ENCODE measurements around the gene STX17. TPM values are rescaled to one million over a fixed set of nuclear protein-coding genes. Genes with fewer than 3 reads are reported as not detected.

STX17 gene
- total RNA-seq, 1 experiment from 2014 or later, result 11.5 TPM

DNA sequence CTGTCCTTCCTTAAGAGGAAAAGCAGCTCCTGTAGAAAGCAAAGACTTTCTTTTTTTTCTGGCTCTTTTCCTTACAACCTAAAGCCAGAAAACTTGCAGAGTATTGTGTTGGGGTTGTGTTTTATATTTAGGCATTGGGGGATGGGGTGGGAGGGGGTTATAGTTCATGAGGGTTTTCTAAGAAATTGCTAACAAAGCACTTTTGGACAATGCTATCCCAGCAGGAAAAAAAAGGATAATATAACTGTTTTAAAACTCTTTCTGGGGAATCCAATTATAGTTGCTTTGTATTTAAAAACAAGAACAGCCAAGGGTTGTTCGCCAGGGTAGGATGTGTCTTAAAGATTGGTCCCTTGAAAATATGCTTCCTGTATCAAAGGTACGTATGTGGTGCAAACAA, 42.5 kb upstream of the STX17 start:
- TF ChIP-seq, protein P1, sequence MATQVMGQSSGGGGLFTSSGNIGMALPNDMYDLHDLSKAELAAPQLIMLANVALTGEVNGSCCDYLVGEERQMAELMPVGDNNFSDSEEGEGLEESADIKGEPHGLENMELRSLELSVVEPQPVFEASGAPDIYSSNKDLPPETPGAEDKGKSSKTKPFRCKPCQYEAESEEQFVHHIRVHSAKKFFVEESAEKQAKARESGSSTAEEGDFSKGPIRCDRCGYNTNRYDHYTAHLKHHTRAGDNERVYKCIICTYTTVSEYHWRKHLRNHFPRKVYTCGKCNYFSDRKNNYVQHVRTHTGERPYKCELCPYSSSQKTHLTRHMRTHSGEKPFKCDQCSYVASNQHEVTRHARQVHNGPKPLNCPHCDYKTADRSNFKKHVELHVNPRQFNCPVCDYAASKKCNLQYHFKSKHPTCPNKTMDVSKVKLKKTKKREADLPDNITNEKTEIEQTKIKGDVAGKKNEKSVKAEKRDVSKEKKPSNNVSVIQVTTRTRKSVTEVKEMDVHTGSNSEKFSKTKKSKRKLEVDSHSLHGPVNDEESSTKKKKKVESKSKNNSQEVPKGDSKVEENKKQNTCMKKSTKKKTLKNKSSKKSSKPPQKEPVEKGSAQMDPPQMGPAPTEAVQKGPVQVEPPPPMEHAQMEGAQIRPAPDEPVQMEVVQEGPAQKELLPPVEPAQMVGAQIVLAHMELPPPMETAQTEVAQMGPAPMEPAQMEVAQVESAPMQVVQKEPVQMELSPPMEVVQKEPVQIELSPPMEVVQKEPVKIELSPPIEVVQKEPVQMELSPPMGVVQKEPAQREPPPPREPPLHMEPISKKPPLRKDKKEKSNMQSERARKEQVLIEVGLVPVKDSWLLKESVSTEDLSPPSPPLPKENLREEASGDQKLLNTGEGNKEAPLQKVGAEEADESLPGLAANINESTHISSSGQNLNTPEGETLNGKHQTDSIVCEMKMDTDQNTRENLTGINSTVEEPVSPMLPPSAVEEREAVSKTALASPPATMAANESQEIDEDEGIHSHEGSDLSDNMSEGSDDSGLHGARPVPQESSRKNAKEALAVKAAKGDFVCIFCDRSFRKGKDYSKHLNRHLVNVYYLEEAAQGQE (IDR thresholded peaks at IDR 0.05; ENCODE audit: insufficient read depth in 1 of 2, low read depth in 2 of 2, low read length in 1 of 2), result no peak
- TF ChIP-seq POLR2AphosphoS5 (IDR thresholded peaks at IDR 0.05; ENCODE audit: low read depth, low read length) (no peak), SIN3A (IDR thresholded peaks at IDR 0.05; ENCODE audit: borderline replicate concordance, insufficient read depth, low read depth, low read length) (no peak), TCF7L2 (IDR thresholded peaks at IDR 0.05; ENCODE audit: low read depth, low read length) (no peak)
- TF ChIP-seq, protein P2, sequence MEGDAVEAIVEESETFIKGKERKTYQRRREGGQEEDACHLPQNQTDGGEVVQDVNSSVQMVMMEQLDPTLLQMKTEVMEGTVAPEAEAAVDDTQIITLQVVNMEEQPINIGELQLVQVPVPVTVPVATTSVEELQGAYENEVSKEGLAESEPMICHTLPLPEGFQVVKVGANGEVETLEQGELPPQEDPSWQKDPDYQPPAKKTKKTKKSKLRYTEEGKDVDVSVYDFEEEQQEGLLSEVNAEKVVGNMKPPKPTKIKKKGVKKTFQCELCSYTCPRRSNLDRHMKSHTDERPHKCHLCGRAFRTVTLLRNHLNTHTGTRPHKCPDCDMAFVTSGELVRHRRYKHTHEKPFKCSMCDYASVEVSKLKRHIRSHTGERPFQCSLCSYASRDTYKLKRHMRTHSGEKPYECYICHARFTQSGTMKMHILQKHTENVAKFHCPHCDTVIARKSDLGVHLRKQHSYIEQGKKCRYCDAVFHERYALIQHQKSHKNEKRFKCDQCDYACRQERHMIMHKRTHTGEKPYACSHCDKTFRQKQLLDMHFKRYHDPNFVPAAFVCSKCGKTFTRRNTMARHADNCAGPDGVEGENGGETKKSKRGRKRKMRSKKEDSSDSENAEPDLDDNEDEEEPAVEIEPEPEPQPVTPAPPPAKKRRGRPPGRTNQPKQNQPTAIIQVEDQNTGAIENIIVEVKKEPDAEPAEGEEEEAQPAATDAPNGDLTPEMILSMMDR (IDR thresholded peaks at IDR 0.05), result no peak
- no peak overlapping the region for H3K4me3 ChIP-seq (ENCODE audit: low read depth in 2 of 2, low read length in 2 of 2)
- H3K36me3 ChIP-seq (ENCODE audit: control insufficient read depth, insufficient read depth, low read length), result no peaks in the 10 kb centered on the region
- no peaks in the 10 kb centered on the region for H3K27me3 ChIP-seq (ENCODE audit: control insufficient read depth, insufficient read depth, low read length)
- no peaks in the 10 kb centered on the region for H3K9me3 ChIP-seq (ENCODE audit: control insufficient read depth, insufficient read depth, low read depth, low read length)
- no peak overlapping the region for H3K27ac ChIP-seq (ENCODE audit: low read length)
- intact Hi-C loops (cut with micrococcal nuclease; ENCODE audit: unreplicated experiment), result no loop called here
- no peak for ATAC-seq
- in situ Hi-C loops (cut with HindIII; ENCODE audit: low pct_unique_long_range_greater_than_20kb, low sequenced_read_pairs), result no loop called here
- ChIA-PET POLR2A (no interaction called here), CTCF (no interaction called here)
- DNase-seq (ENCODE audit: low read depth, low spot score), result no peak
- H3K4me1 ChIP-seq (ENCODE audit: control insufficient read depth, insufficient read depth, low read length), result no peaks in the 10 kb centered on the region
- no TSS peak for BruUV-seq (replicated peaks)

DNA sequence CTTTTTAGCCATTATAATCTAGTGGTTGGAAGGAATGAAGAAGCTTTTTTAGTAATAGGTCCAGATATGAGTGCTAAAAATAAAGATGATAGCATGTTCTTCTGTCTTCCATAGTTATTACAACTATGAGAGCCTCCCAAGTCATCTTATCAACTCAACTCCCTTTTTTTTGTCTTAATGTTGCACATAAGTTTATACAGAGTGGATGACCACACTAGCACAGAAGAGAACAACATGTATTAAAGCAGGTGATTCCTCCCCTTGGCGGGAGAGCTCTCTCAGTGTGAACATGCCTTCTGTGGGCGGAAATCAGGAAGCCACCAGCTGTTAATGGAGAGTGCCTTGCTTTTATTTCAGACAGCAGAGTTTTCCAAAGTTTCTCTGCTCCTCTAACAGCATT, 40.1 kb upstream of the STX17 start:
- Histone ChIP-seq H3K4me3 (ENCODE audit: low read depth in 2 of 2, low read length in 2 of 2) (no peak overlapping the region), H3K27me3 (ENCODE audit: control insufficient read depth, insufficient read depth, low read length) (no peaks in the 10 kb centered on the region), H3K4me1 (ENCODE audit: control insufficient read depth, insufficient read depth, low read length) (no peaks in the 10 kb centered on the region), H3K27ac (ENCODE audit: low read length) (no peak overlapping the region), H3K9me3 (ENCODE audit: control insufficient read depth, insufficient read depth, low read depth, low read length) (no peaks in the 10 kb centered on the region), H3K36me3 (ENCODE audit: control insufficient read depth, insufficient read depth, low read length) (no peaks in the 10 kb centered on the region)
- POLR2A ChIA-PET, result no interaction called here
- CTCF ChIA-PET, result no interaction called here
- DNase-seq (ENCODE audit: low read depth, low spot score), result no peak
- TF ChIP-seq, protein P2 (IDR thresholded peaks at IDR 0.05), result no peak
- TF ChIP-seq TCF7L2 (IDR thresholded peaks at IDR 0.05; ENCODE audit: low read depth, low read length), result no peak
- no peak for TF ChIP-seq SIN3A (IDR thresholded peaks at IDR 0.05; ENCODE audit: borderline replicate concordance, insufficient read depth, low read depth, low read length)
- TF ChIP-seq POLR2AphosphoS5 (IDR thresholded peaks at IDR 0.05; ENCODE audit: low read depth, low read length), result no peak
- TF ChIP-seq, protein P1 (IDR thresholded peaks at IDR 0.05; ENCODE audit: insufficient read depth in 1 of 2, low read depth in 2 of 2, low read length in 1 of 2), result no peak
- in situ Hi-C loops (cut with HindIII; ENCODE audit: low pct_unique_long_range_greater_than_20kb, low sequenced_read_pairs), result no loop called here
- intact Hi-C loops (cut with micrococcal nuclease; ENCODE audit: unreplicated experiment), result no loop called here
- ATAC-seq, result no peak
- BruUV-seq (replicated peaks), result no TSS peak
